Mesenchymal stem cell (in vitro differentiated cells and primary cell): ENCODE data around the gene GTPBP1.

Experiments
- DNase-seq: peaks from one replicate; pipeline ENCODE4 v3.0.0-alpha.2; 2013
- H2AFZ ChIP-seq: one replicate; pipeline ENCODE4 v1.6.1; 2013; ENCODE audit warnings: low read depth, mild to moderate bottlenecking, control low read depth, inconsistent platforms, low read length, moderate library complexity
- H2AK5ac ChIP-seq: 2 replicates; pipeline ENCODE4 v1.6.1; 2013; ENCODE audit warnings: low read length, moderate library complexity, mild to moderate bottlenecking, inconsistent platforms; ENCODE audit not compliant: severe bottlenecking
- H2BK120ac ChIP-seq: one replicate; pipeline ENCODE4 v1.6.1; 2013; ENCODE audit warnings: low read depth, mild to moderate bottlenecking, inconsistent platforms, low read length, moderate library complexity
- H2BK12ac ChIP-seq, 2 experiments: one replicate each; pipeline ENCODE4 v1.6.1; 2013; ENCODE audit warnings: inconsistent platforms in 2 of 2, low read length in 2 of 2, mild to moderate bottlenecking in 2 of 2, moderate library complexity in 2 of 2, control low read depth in 1 of 2
- H2BK15ac ChIP-seq: one replicate; pipeline ENCODE4 v1.6.1; 2013; ENCODE audit warnings: mild to moderate bottlenecking, low read depth, inconsistent platforms; ENCODE audit not compliant: poor library complexity, severe bottlenecking
- H2BK5ac ChIP-seq: 2 replicates; pipeline ENCODE4 v1.6.1; 2013; ENCODE audit warnings: low read depth, mild to moderate bottlenecking, low read length, control low read depth, inconsistent platforms; ENCODE audit not compliant: poor library complexity, severe bottlenecking
- H3K14ac ChIP-seq, 2 experiments: one replicate each; pipeline ENCODE4 v1.6.1; 2013; ENCODE audit warnings: inconsistent platforms in 2 of 2, low read length in 2 of 2, control low read depth in 1 of 2, mild to moderate bottlenecking in 1 of 2, moderate library complexity in 1 of 2
- H3K18ac ChIP-seq, 2 experiments: one replicate each; pipeline ENCODE4 v1.6.1; 2013; ENCODE audit warnings: inconsistent platforms in 2 of 2, low read length in 2 of 2, control low read depth in 1 of 2, low read depth in 1 of 2, mild to moderate bottlenecking in 1 of 2
- H3K23ac ChIP-seq, 2 experiments: one replicate each; pipeline ENCODE4 v1.6.1; 2013; ENCODE audit warnings: inconsistent platforms in 2 of 2, low read length in 2 of 2, mild to moderate bottlenecking in 2 of 2, moderate library complexity in 2 of 2, control low read depth in 1 of 2
- H3K27ac ChIP-seq: 2 replicates; pipeline ENCODE4 v1.5.1; 2013; ENCODE audit warnings: mild to moderate bottlenecking, moderate library complexity, low read length, control low read depth, inconsistent platforms; ENCODE audit not compliant: poor library complexity, severe bottlenecking
- H3K27me3 ChIP-seq, 2 experiments: 2 replicates each; pipeline versions ENCODE4 v1.6.1 to v1.7.0; 2013; ENCODE audit warnings: low read length in 2 of 2, mild to moderate bottlenecking in 2 of 2, moderate library complexity in 2 of 2, control low read depth in 1 of 2, inconsistent platforms in 1 of 2; ENCODE audit not compliant: control insufficient read depth in 1 of 2, insufficient read depth in 1 of 2
- H3K36me3 ChIP-seq, 2 experiments: 2 replicates each; pipeline versions ENCODE4 v1.6.1 to v1.7.0; 2013; ENCODE audit warnings: low read length in 2 of 2, control low read depth in 1 of 2, inconsistent platforms in 1 of 2, low read depth in 1 of 2, mild to moderate bottlenecking in 1 of 2; ENCODE audit not compliant: insufficient read depth in 2 of 2, control insufficient read depth in 1 of 2
- H3K4ac ChIP-seq, 2 experiments: one replicate each; pipeline ENCODE4 v1.6.1; 2013; ENCODE audit warnings: inconsistent platforms in 2 of 2, low read length in 2 of 2, mild to moderate bottlenecking in 2 of 2, moderate library complexity in 2 of 2, control low read depth in 1 of 2, low read depth in 1 of 2
- H3K4me1 ChIP-seq: 2 replicates; pipeline ENCODE4 v1.6.1; 2013; ENCODE audit warnings: low read depth, low read length, control low read depth; ENCODE audit not compliant: control insufficient read depth, insufficient read depth
- H3K4me2 ChIP-seq: 2 replicates; pipeline ENCODE4 v1.6.1; 2013; ENCODE audit warnings: low read length, mild to moderate bottlenecking, inconsistent platforms; ENCODE audit not compliant: poor library complexity, severe bottlenecking
- H3K4me3 ChIP-seq, 2 experiments: 2 replicates each; pipeline versions ENCODE4 v1.5.1 to v1.7.0; 2013; ENCODE audit warnings: low read length in 2 of 2, mild to moderate bottlenecking in 2 of 2, control low read depth in 1 of 2, low read depth in 1 of 2; ENCODE audit not compliant: insufficient read depth in 1 of 2
- H3K79me1 ChIP-seq: replicated peaks from 2 replicates; pipeline ENCODE4 v1.6.1; 2013; ENCODE audit warnings: mild to moderate bottlenecking, control low read depth, low read length, inconsistent platforms; ENCODE audit not compliant: poor library complexity, severe bottlenecking
- H3K9ac ChIP-seq: 2 replicates; pipeline ENCODE4 v1.7.0; 2013; ENCODE audit warnings: mild to moderate bottlenecking, low read length, moderate library complexity
- H3K9me3 ChIP-seq: 2 replicates; pipeline ENCODE4 v1.7.0; 2013; ENCODE audit warnings: mild to moderate bottlenecking, low read length; ENCODE audit not compliant: control insufficient read depth
- H4K8ac ChIP-seq: one replicate; pipeline ENCODE4 v1.6.1; 2013; ENCODE audit warnings: inconsistent platforms, mild to moderate bottlenecking, low read length, moderate library complexity
- H4K91ac ChIP-seq: one replicate; pipeline ENCODE4 v1.6.1; 2013; ENCODE audit warnings: mild to moderate bottlenecking, low read length, inconsistent platforms
- WGBS: methylation state at CpG from one replicate; pipeline ENCODE4 v1.1.7; 2013; ENCODE audit warnings: mixed read lengths; 5-methylcytosine and 5-hydroxymethylcytosine counted together

Gene GTPBP1

DNA sequence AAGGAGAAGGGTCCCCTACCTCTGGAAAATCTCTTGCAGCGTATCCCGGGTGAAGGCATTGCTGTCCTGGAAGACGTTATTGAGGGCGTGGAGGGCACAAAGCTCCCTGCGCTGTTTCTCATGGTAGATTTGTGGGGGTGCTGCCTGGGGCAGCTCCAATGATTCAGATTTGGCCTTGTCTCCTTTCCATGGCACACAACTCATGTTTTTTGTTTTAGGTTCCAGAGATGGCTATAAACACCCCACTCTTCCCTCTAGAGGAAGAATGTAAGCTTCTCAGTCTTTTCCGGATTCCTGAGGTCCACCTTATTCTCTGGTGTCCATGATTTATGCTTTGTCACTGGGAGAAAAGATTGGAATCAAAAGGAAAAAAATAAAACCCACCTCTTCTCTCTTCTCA, 6.0 kb upstream of the GTPBP1 start:
- Histone ChIP-seq H3K23ac (no peak overlapping the region), H2BK120ac (no peak overlapping the region), H3K9me3 (no peaks in the 10 kb centered on the region), H3K79me1 (peaks cover 4% of the 10 kb centered on the region), H4K91ac (no peak overlapping the region), H3K4me1 (peaks cover 19% of the 10 kb centered on the region), H3K36me3 (peaks cover 0 to 18% of the 10 kb centered on the region in 2 experiments), H3K4me3 (peak overlapping the region; percentile 54 to 89), H3K18ac (no peak overlapping the region), H3K27ac (peak overlapping the region; percentile 84), H3K4me2 (peak overlapping the region; percentile 76), H2BK12ac (no peak overlapping the region), H2AFZ (no peak overlapping the region), H3K14ac (peak overlapping the region in 1 of 2 experiments; percentile 23), H4K8ac (no peak overlapping the region), H2AK5ac (peak overlapping the region; percentile 14), H3K27me3 (no peaks in the 10 kb centered on the region), H2BK15ac (no peak overlapping the region), H3K4ac (peak overlapping the region in 1 of 2 experiments; percentile 19), H3K9ac (peak overlapping the region; percentile 98), H2BK5ac (no peak overlapping the region)
- peak; percentile 52 for DNase-seq
- WGBS = 31% methylated on average over 5 of the region's 6 CpGs

DNA sequence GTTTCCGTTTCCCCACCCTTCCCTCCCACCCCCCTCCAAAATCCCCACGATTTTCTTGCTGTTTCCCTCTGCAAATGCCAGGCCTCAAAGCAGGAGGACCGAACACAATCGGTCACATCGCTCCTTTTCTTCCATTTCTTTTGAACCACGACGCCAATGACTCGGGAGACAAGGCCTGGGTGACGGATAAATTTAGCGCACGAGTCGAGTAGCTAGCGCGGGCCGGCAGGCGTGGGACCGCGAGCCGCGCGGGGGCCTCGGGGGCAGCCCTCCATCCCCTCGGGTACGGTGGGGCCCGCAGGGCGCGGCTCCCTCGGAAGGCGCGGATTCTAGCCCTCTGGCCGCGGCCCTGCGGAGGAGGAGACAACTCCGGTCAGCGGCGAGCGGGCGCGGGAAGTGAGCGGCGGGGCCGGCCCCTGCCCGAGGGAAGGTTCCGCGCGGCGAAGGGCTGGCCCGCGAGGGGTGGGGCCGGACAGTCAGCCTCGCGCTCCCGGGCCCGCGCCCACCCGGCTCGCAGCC, 5.4 kb upstream of the GTPBP1 start:
- peak overlapping the region in 1 of 2 experiments; percentile 98 for H3K14ac ChIP-seq
- H2BK5ac ChIP-seq = peak overlapping the region; percentile 84
- peaks cover 19% of the 10 kb centered on the region for H3K4me1 ChIP-seq
- H3K4ac ChIP-seq = peak overlapping the region; percentile 29 to 96
- peak overlapping the region in 1 of 2 experiments; percentile 88 for H3K23ac ChIP-seq
- peak overlapping the region; percentile 94 for H4K91ac ChIP-seq
- no peaks in the 10 kb centered on the region for H3K27me3 ChIP-seq
- H3K9ac ChIP-seq = peak overlapping the region; percentile 98
- peak overlapping the region; percentile 84 for H3K27ac ChIP-seq
- H2BK15ac ChIP-seq = peak overlapping the region; percentile 99
- WGBS = 1% methylated on average over 25 of the region's 57 CpGs
- H3K36me3 ChIP-seq = peaks cover 0 to 18% of the 10 kb centered on the region in 2 experiments
- H2AFZ ChIP-seq = peak overlapping the region; percentile 85
- peak overlapping the region in 1 of 2 experiments; percentile 86 for H2BK12ac ChIP-seq
- H2AK5ac ChIP-seq = peak overlapping the region; percentile 53
- peaks cover 4% of the 10 kb centered on the region for H3K79me1 ChIP-seq
- peak overlapping the region; percentile 89 for H3K4me3 ChIP-seq
- peak overlapping the region; percentile 91 to 95 for H3K18ac ChIP-seq
- H3K4me2 ChIP-seq = peak overlapping the region; percentile 90
- DNase-seq = peak; percentile 71
- H2BK120ac ChIP-seq = peak overlapping the region; percentile 91
- H4K8ac ChIP-seq = peak overlapping the region; percentile 91
- no peaks in the 10 kb centered on the region for H3K9me3 ChIP-seq

- H3K4me3 ChIP-seq = peak within 1 kb of the TSS; percentile 89
- H2BK5ac ChIP-seq = peak within 1 kb of the TSS; percentile 84
- H2BK15ac ChIP-seq = peak within 1 kb of the TSS; percentile 99
- no peaks in the 10 kb centered on the region for H3K27me3 ChIP-seq
- H4K8ac ChIP-seq = peak within 1 kb of the TSS; percentile 91
- H2BK120ac ChIP-seq = peak within 1 kb of the TSS; percentile 91
- peak within 1 kb of the TSS; percentile 91 to 95 for H3K18ac ChIP-seq
- H3K36me3 ChIP-seq = peaks cover 0 to 15% of the 10 kb centered on the region in 2 experiments
- H2AFZ ChIP-seq = peak within 1 kb of the TSS; percentile 85
- peak within 1 kb of the TSS; percentile 84 for H3K27ac ChIP-seq
- DNase-seq = peak; percentile 93
- WGBS = 1% methylated on average over 80 of the region's 94 CpGs
- no peaks in the 10 kb centered on the region for H3K9me3 ChIP-seq
- H3K4me2 ChIP-seq = peak within 1 kb of the TSS; percentile 90
- H3K23ac ChIP-seq = peak within 1 kb of the TSS in 1 of 2 experiments; percentile 88
- H3K4ac ChIP-seq = peak within 1 kb of the TSS; percentile 29 to 96
- H3K9ac ChIP-seq = peak within 1 kb of the TSS; percentile 98
- H3K79me1 ChIP-seq = peaks cover 4% of the 10 kb centered on the region
- peak within 1 kb of the TSS; percentile 94 for H4K91ac ChIP-seq
- peak within 1 kb of the TSS in 1 of 2 experiments; percentile 98 for H3K14ac ChIP-seq
- H2AK5ac ChIP-seq = peak within 1 kb of the TSS; percentile 53
- H3K4me1 ChIP-seq = peaks cover 18% of the 10 kb centered on the region
- H2BK12ac ChIP-seq = peak within 1 kb of the TSS in 1 of 2 experiments; percentile 86
These were observed 4.7 kb upstream of the GTPBP1 start, which contains the start of gene JOSD1 for GRCh38 chr22:38700789-38701628. Gene JOSD1 (minus strand): TSS chr22:38700943. CDS start chr22:38699987, 956 bp downstream.
